H1 (cell line): ENCODE results near the gene CCDC13. TPM values are rescaled to one million over a fixed set of nuclear protein-coding genes. Genes with fewer than 3 reads are reported as not detected.
A peak's percentile ranks its signal among the peaks of the same experiment; 100 is the strongest.

ENCODE experiments used
- CTCF ChIA-PET: fragments of 300-600 bp; sonication (Branson Sonifier 250); formaldehyde crosslinking; loops from one replicate; lab custom pipeline; 2021; ENCODE audit not compliant: partially characterized antibody; lab: Charles Lee
- POLR2A ChIA-PET: fragments of 300-600 bp; sonication (Branson Sonifier 250); formaldehyde crosslinking; loops from one replicate; lab custom pipeline; 2021; ENCODE audit warnings: inconsistent platforms; ENCODE audit not compliant: partially characterized antibody; lab: Charles Lee
- DNase-seq, 2 experiments: peaks; one replicate each; pipeline versions ENCODE4 v3.0.0 to v3.0.0-alpha.2; 2010 to 2022; ENCODE audit warnings: low spot score in 2 of 2, low read depth in 1 of 2, mixed read lengths in 1 of 2
- FAIRE-seq: peaks from 2 replicates; lab custom pipeline; 2011; peaks lifted over from hg19 to GRCh38; lab: Jason Lieb, UNC
- H2AFZ ChIP-seq: 2 replicates; pipeline ENCODE4 v1.8.1; 2012; ENCODE audit warnings: low read length, inconsistent platforms
- H2AK5ac ChIP-seq: 2 replicates; pipeline ENCODE4 v1.6.1; 2013; ENCODE audit warnings: low read depth, low read length
- H2BK120ac ChIP-seq: replicated peaks from 2 replicates; pipeline ENCODE3; 2013; ENCODE audit warnings: low read depth, low read length, inconsistent platforms
- H2BK12ac ChIP-seq: 2 replicates; pipeline ENCODE4 v1.6.1; 2013; ENCODE audit warnings: low read depth, low read length
- H2BK15ac ChIP-seq: 2 replicates; pipeline ENCODE4 v1.6.1; 2013; ENCODE audit warnings: low read length
- H2BK20ac ChIP-seq: 2 replicates; pipeline ENCODE4 v1.6.1; 2013; ENCODE audit warnings: low read length
- H2BK5ac ChIP-seq: 2 replicates; pipeline ENCODE4 v1.6.1; 2013; ENCODE audit warnings: low read depth, low read length
- H3K14ac ChIP-seq: 2 replicates; pipeline ENCODE4 v1.6.1; 2013; ENCODE audit warnings: inconsistent platforms; ENCODE audit not compliant: insufficient read length
- H3K18ac ChIP-seq: 2 replicates; pipeline ENCODE4 v1.6.1; 2013; ENCODE audit warnings: low read length; ENCODE audit errors: extremely low read depth
- H3K23ac ChIP-seq: 2 replicates; pipeline ENCODE4 v1.6.1; 2013; ENCODE audit warnings: inconsistent platforms; ENCODE audit not compliant: insufficient read length
- H3K23me2 ChIP-seq: 2 replicates; pipeline ENCODE4 v1.6.1; 2013; ENCODE audit warnings: low read depth, low read length
- H3K27ac ChIP-seq: 2 replicates; pipeline ENCODE4 v1.6.1; 2011; ENCODE audit warnings: low read depth, low read length, inconsistent platforms
- H3K27me3 ChIP-seq, 4 experiments: replicated peaks in 1 of 4; 1 replicate in 1 of 4; 2 replicates in 3 of 4; pipeline versions ENCODE4 v1.6.1 to v1.8.1; 2011 to 2013; ENCODE audit warnings: low read length in 3 of 4, mild to moderate bottlenecking in 3 of 4, inconsistent platforms in 2 of 4, mixed read lengths in 2 of 4, moderate library complexity in 1 of 4; ENCODE audit not compliant: control insufficient read depth in 3 of 4, insufficient read depth in 3 of 4; ENCODE audit errors: extremely low read depth in 1 of 4
- H3K36me3 ChIP-seq, 4 experiments: 2 replicates each; pipeline versions ENCODE4 v1.6.1 to v1.8.1; 2011 to 2013; ENCODE audit warnings: mild to moderate bottlenecking in 4 of 4, low read length in 3 of 4, moderate library complexity in 2 of 4, control low read depth in 1 of 4, inconsistent platforms in 1 of 4; ENCODE audit not compliant: insufficient read depth in 4 of 4, control insufficient read depth in 2 of 4
- H3K4ac ChIP-seq: replicated peaks from 2 replicates; pipeline ENCODE3; 2013; ENCODE audit warnings: low read length, low read depth, mixed read lengths, inconsistent platforms; ENCODE audit not compliant: insufficient read length
- H3K4me1 ChIP-seq, 4 experiments: replicated peaks in 1 of 4; 1 replicate in 1 of 4; 2 replicates in 3 of 4; pipeline versions ENCODE4 v1.6.1 to v1.8.1; 2011 to 2013; ENCODE audit warnings: low read length in 3 of 4, inconsistent platforms in 2 of 4, mixed read lengths in 1 of 4; ENCODE audit not compliant: insufficient read depth in 4 of 4, control insufficient read depth in 3 of 4
- H3K4me2 ChIP-seq, 2 experiments: 2 replicates each; pipeline versions ENCODE4 v1.6.1 to v1.8.1; 2011 to 2013; ENCODE audit warnings: low read depth in 2 of 2, low read length in 2 of 2, control low read depth in 1 of 2, inconsistent platforms in 1 of 2, mild to moderate bottlenecking in 1 of 2; ENCODE audit not compliant: insufficient read depth in 1 of 2
- H3K4me3 ChIP-seq, 4 experiments: fragments of 200-600, 300-600 bp in 1 of 4; sonication (generic), shearing (Covaris generic), sonication (Bioruptor Twin) in 1 of 4; 2 replicates each; pipeline versions ENCODE4 v1.5.1 to v1.8.1; 2011 to 2016; ENCODE audit warnings: low read length in 4 of 4, low read depth in 3 of 4, control low read depth in 2 of 4, inconsistent platforms in 2 of 4, mild to moderate bottlenecking in 2 of 4, mixed read lengths in 1 of 4, moderate library complexity in 1 of 4; ENCODE audit not compliant: insufficient read depth in 2 of 4; ENCODE audit errors: extremely low read depth in 1 of 4
- H3K56ac ChIP-seq: replicated peaks from 2 replicates; pipeline ENCODE3; 2013; ENCODE audit warnings: low read depth, mild to moderate bottlenecking, mixed read lengths, low read length, inconsistent platforms; ENCODE audit not compliant: insufficient read length
- H3K79me1 ChIP-seq: 2 replicates; pipeline ENCODE4 v1.6.1; 2013; ENCODE audit warnings: low read depth, low read length, control low read depth
- H3K79me2 ChIP-seq, 2 experiments: 2 replicates each; pipeline versions ENCODE4 v1.6.1 to v1.8.1; 2012 to 2013; ENCODE audit warnings: low read length in 2 of 2, mild to moderate bottlenecking in 2 of 2, inconsistent platforms in 1 of 2; ENCODE audit not compliant: insufficient read depth in 2 of 2, control insufficient read depth in 1 of 2
- H3K9ac ChIP-seq, 4 experiments: replicated peaks in 1 of 4; 1 replicate in 1 of 4; 2 replicates in 3 of 4; pipeline versions ENCODE4 v1.6.1 to v1.8.1; 2011 to 2013; ENCODE audit warnings: low read depth in 3 of 4, low read length in 3 of 4, control low read depth in 2 of 4, mild to moderate bottlenecking in 2 of 4, moderate library complexity in 2 of 4, inconsistent platforms in 1 of 4; ENCODE audit errors: extremely low read depth in 1 of 4
- H3K9me3 ChIP-seq, 2 experiments: 2 replicates each; pipeline versions ENCODE4 v1.6.1 to v1.8.1; 2012 to 2013; ENCODE audit warnings: mild to moderate bottlenecking in 2 of 2, moderate library complexity in 2 of 2, control low read depth in 1 of 2, inconsistent platforms in 1 of 2, low read depth in 1 of 2, low read length in 1 of 2, mixed read lengths in 1 of 2; ENCODE audit not compliant: insufficient read depth in 2 of 2
- H4K20me1 ChIP-seq, 2 experiments: replicated peaks in 1 of 2; 2 replicates each; pipeline versions ENCODE3 to v1.8.1; 2011 to 2013; ENCODE audit warnings: inconsistent platforms in 2 of 2, low read length in 2 of 2, mild to moderate bottlenecking in 1 of 2; ENCODE audit not compliant: insufficient read depth in 2 of 2, control insufficient read depth in 1 of 2
- H4K5ac ChIP-seq: 2 replicates; pipeline ENCODE4 v1.6.1; 2013; ENCODE audit warnings: low read length, low read depth, mixed read lengths, inconsistent platforms; ENCODE audit not compliant: insufficient read length
- H4K8ac ChIP-seq: 2 replicates; pipeline ENCODE4 v1.8.0; 2013; ENCODE audit warnings: mild to moderate bottlenecking, moderate library complexity, low read length, inconsistent platforms; ENCODE audit not compliant: insufficient read depth; ENCODE audit errors: extremely low read depth
- H4K91ac ChIP-seq: replicated peaks from 2 replicates; pipeline ENCODE3; 2013; ENCODE audit warnings: low read length, mixed read lengths, inconsistent platforms; ENCODE audit not compliant: insufficient read length
- BACH1 ChIP-seq: IDR thresholded peaks from 2 replicates; pipeline ENCODE4 v1.6.1; 2012; ENCODE audit warnings: low read length, improper control_type of control experiment
- KDM4A ChIP-seq: IDR thresholded peaks from one replicate; pipeline ENCODE4 v1.7.1; 2012; ENCODE audit warnings: low read depth, mild to moderate bottlenecking, moderate library complexity, low read length, inconsistent platforms; ENCODE audit not compliant: severe bottlenecking
- NRF1 ChIP-seq: IDR thresholded peaks from 2 replicates; pipeline ENCODE4 v1.6.1; 2011; ENCODE audit warnings: mild to moderate bottlenecking, low read depth, low read length, improper control_type of control experiment
- RBBP5 ChIP-seq: IDR thresholded peaks from 2 replicates; pipeline ENCODE4 v1.7.1; 2012; ENCODE audit warnings: low read depth, mild to moderate bottlenecking, inconsistent platforms, low read length, moderate library complexity, borderline replicate concordance
- SIN3A ChIP-seq, 2 experiments: IDR thresholded peaks in 1 of 2; conservative IDR thresholded peaks in 1 of 2; 2 replicates each; pipeline ENCODE4 v1.6.1; 2011 to 2012; ENCODE audit warnings: low read length in 2 of 2, improper control_type of control experiment in 1 of 2, low read depth in 1 of 2, mild to moderate bottlenecking in 1 of 2
- SP1 ChIP-seq: IDR thresholded peaks from 2 replicates; pipeline ENCODE4 v1.6.1; 2011; ENCODE audit warnings: low read depth, low read length
- WGBS, 2 experiments: shearing (Covaris generic) in 1 of 2; methylation state at CpG; one replicate each; pipeline versions ENCODE4 v1.1.6 to v1.1.7; 2013 to 2015; ENCODE audit warnings: low lambda C conversion rate in 2 of 2, mixed read lengths in 2 of 2, inconsistent platforms in 1 of 2, low coverage in 1 of 2, missing lambda C conversion rate in 1 of 2; ENCODE audit not compliant: insufficient replicate concordance in 2 of 2, insufficient coverage in 1 of 2, insufficient read length in 1 of 2; ENCODE audit errors: extremely low coverage in 1 of 2, missing lambda C conversion rate in 1 of 2; 5-methylcytosine and 5-hydroxymethylcytosine counted together
- polyA plus RNA-seq, 7 experiments: library from polyadenylated mRNA; depleted of rRNA in 3 of 7; stranded (reverse) in 5 of 7; unstranded in 2 of 7; fragments of >200 nt in 5 of 7; fragments of 200-250 nt in 2 of 7; gene quantifications; 1 replicate in 5 of 7; 2 replicates in 1 of 7; 4 replicates in 1 of 7; pipeline versions ENCODE4 v1.2.1 to v1.2.3, GENCODE V29; 2011 to 2013; ENCODE audit warnings: missing spikeins in 2 of 7, mixed read lengths in 2 of 7
- total RNA-seq: library from RNA; stranded (reverse); fragmentation: NEBNext Ultra II Directional; extraction: Animal tissue kit (Norgen Biotek cat#: 25700); gene quantifications from 2 replicates; pipeline ENCODE4 v1.2.1, GENCODE V29; 2021
- TF ChIP-seq, protein P1 (sequence below), 3 experiments: IDR thresholded peaks; 1 replicate in 2 of 3; 2 replicates in 1 of 3; pipeline versions ENCODE4 v1.5.1 to v1.6.1; 2011; ENCODE audit warnings: low read length in 3 of 3, mild to moderate bottlenecking in 3 of 3, inconsistent platforms in 2 of 3, low read depth in 1 of 3, moderate library complexity in 1 of 3; ENCODE audit not compliant: insufficient read depth in 1 of 3; ENCODE audit errors: control extremely low read depth in 1 of 3

Gene CCDC13
- total and polyA plus RNA-seq, 2 of the 8 experiments (the other 6 are each of a cell fraction or from before 2014, with no cell fraction given): 0.06 TPM; not detected in 1

GRCh38 chr3:42728668-42729364 is 44.2 kb downstream of the CCDC13 start:
- TF ChIP-seq SIN3A (conservative IDR thresholded peaks at IDR 0.05 in 1 of 2, IDR thresholded peaks at IDR 0.05 in 1 of 2; ENCODE audit: low read depth in 1 of 2, low read length in 2 of 2): no peak
- no peak for TF ChIP-seq KDM4A
- TF ChIP-seq, protein P1, sequence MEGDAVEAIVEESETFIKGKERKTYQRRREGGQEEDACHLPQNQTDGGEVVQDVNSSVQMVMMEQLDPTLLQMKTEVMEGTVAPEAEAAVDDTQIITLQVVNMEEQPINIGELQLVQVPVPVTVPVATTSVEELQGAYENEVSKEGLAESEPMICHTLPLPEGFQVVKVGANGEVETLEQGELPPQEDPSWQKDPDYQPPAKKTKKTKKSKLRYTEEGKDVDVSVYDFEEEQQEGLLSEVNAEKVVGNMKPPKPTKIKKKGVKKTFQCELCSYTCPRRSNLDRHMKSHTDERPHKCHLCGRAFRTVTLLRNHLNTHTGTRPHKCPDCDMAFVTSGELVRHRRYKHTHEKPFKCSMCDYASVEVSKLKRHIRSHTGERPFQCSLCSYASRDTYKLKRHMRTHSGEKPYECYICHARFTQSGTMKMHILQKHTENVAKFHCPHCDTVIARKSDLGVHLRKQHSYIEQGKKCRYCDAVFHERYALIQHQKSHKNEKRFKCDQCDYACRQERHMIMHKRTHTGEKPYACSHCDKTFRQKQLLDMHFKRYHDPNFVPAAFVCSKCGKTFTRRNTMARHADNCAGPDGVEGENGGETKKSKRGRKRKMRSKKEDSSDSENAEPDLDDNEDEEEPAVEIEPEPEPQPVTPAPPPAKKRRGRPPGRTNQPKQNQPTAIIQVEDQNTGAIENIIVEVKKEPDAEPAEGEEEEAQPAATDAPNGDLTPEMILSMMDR (IDR thresholded peaks at IDR 0.05; ENCODE audit: control extremely low read depth in 1 of 3, insufficient read depth in 1 of 3, low read depth in 1 of 3, low read length in 3 of 3): no peak
- TF ChIP-seq NRF1: no peak
- no peak for TF ChIP-seq RBBP5
- TF ChIP-seq SP1: no peak
- TF ChIP-seq BACH1: no peak
- FAIRE-seq (no peak), DNase-seq (peak in 1 of 2 experiments; percentile 30)
- Histone ChIP-seq H3K79me2 (no peaks in the 10 kb centered on the region), H2BK15ac (no peak overlapping the region), H3K14ac (no peak overlapping the region), H2BK12ac (no peak overlapping the region), H3K4ac (no peak overlapping the region), H3K9me3 (no peaks in the 10 kb centered on the region), H4K5ac (no peak overlapping the region), H3K36me3 (no peaks in the 10 kb centered on the region), H3K23ac (no peak overlapping the region), H2BK5ac (no peak overlapping the region), H3K9ac (no peak overlapping the region), H3K4me1 (peaks cover 0 to 13% (median 8%) of the 10 kb centered on the region in 4 experiments; a peak in 5 of 7 replicates), H3K4me2 (no peak overlapping the region), H3K79me1 (no peaks in the 10 kb centered on the region), H3K27ac (no peak overlapping the region), H2AFZ (no peak overlapping the region), H4K20me1 (no peaks in the 10 kb centered on the region), H3K56ac (no peak overlapping the region), H4K91ac (no peak overlapping the region), H3K23me2 (no peaks in the 10 kb centered on the region), H3K18ac (no peak overlapping the region), H2AK5ac (no peak overlapping the region), H4K8ac (no peak overlapping the region), H3K4me3 (no peak overlapping the region), H2BK20ac (no peak overlapping the region), H2BK120ac (no peak overlapping the region), H3K27me3 (no peaks in the 10 kb centered on the region)
- ChIA-PET CTCF (interaction anchor here (0.6 to 4.0 kb wide), 4 partner anchors 11 to 592 kb away, joined by 3 to 18 read pairs (median 4); no protein-coding TSS in a partner anchor), POLR2A (interaction anchor here (1.2 to 1.3 kb wide), 2 partner anchors 16 to 128 kb away, joined by 3 to 4 read pairs; partner anchors contain the start of gene NKTR)
- WGBS, 2 experiments: 84% methylated on average over 3 of the region's 3 CpGs; no CpG with 5 or more reads in 1 of the 2 experiments
